Fibroblast of lung (primary cell): ENCODE data around the gene RBMS2. TPM values are rescaled to one million over a fixed set of nuclear protein-coding genes. Genes with fewer than 3 reads are reported as not detected.

Experiments used
- DNase-seq, 2 donors: peaks; one replicate each; pipeline versions ENCODE4 v3.0.0 to v3.0.0-alpha.2; 2010; ENCODE audit warnings: low read depth in 2 of 2
- H2AFZ ChIP-seq: 2 replicates; pipeline ENCODE4 v1.5.1; 2012; ENCODE audit warnings: low read length, control low read depth, inconsistent platforms
- H3K27ac ChIP-seq: 2 replicates; pipeline ENCODE4 v1.5.1; 2011; ENCODE audit warnings: low read length, control low read depth; ENCODE audit not compliant: insufficient read depth
- H3K27me3 ChIP-seq: 2 replicates; pipeline ENCODE4 v1.5.1; 2011; ENCODE audit warnings: mild to moderate bottlenecking, low read length; ENCODE audit not compliant: control insufficient read depth, insufficient read depth
- H3K36me3 ChIP-seq: 2 replicates; pipeline ENCODE4 v1.5.1; 2011; ENCODE audit warnings: low read length; ENCODE audit not compliant: control insufficient read depth, insufficient read depth
- H3K4me1 ChIP-seq: 2 replicates; pipeline ENCODE4 v1.5.1; 2011; ENCODE audit warnings: low read length; ENCODE audit not compliant: control insufficient read depth, insufficient read depth; ENCODE audit errors: extremely low read depth
- H3K4me2 ChIP-seq: 2 replicates; pipeline ENCODE4 v1.5.1; 2011; ENCODE audit warnings: low read length, control low read depth; ENCODE audit not compliant: insufficient read depth; ENCODE audit errors: extremely low read depth
- H3K4me3 ChIP-seq, 4 experiments: fragments of 200-600 bp in 1 of 4; sonication (generic) in 1 of 4; replicated peaks in 1 of 4; 2 replicates each; pipeline ENCODE4 v1.5.1; 2011 to 2016; ENCODE audit warnings: low read length in 4 of 4, low read depth in 3 of 4, mild to moderate bottlenecking in 3 of 4, control low read depth in 2 of 4, inconsistent platforms in 1 of 4, mixed read lengths in 1 of 4; ENCODE audit not compliant: insufficient read depth in 1 of 4; ENCODE audit errors: control extremely low read depth in 1 of 4
- H3K79me2 ChIP-seq: 2 replicates; pipeline ENCODE4 v1.5.1; 2012; ENCODE audit warnings: mild to moderate bottlenecking, low read length, inconsistent platforms; ENCODE audit not compliant: control insufficient read depth, insufficient read depth
- H3K9ac ChIP-seq: 2 replicates; pipeline ENCODE4 v1.5.1; 2011; ENCODE audit warnings: mild to moderate bottlenecking, low read length, control low read depth; ENCODE audit not compliant: insufficient read depth
- H3K9me3 ChIP-seq: 2 replicates; pipeline ENCODE4 v1.5.1; 2012; ENCODE audit warnings: low read depth, low read length; ENCODE audit not compliant: control insufficient read depth, insufficient read depth
- H4K20me1 ChIP-seq: 2 replicates; pipeline ENCODE4 v1.5.1; 2011; ENCODE audit warnings: low read length; ENCODE audit not compliant: control insufficient read depth, insufficient read depth; ENCODE audit errors: extremely low read depth
- CTCF ChIP-seq, 2 donors: IDR thresholded peaks in 1 of 2; conservative IDR thresholded peaks in 1 of 2; 1 replicate in 1 of 2; 2 replicates in 1 of 2; pipeline ENCODE4 v1.5.1; 2011 to 2012; ENCODE audit warnings: low read length in 2 of 2, control low read depth in 1 of 2, inconsistent platforms in 1 of 2, low read depth in 1 of 2, mild to moderate bottlenecking in 1 of 2
- EZH2 ChIP-seq: IDR thresholded peaks from 2 replicates; pipeline ENCODE4 v1.5.1; 2012; ENCODE audit warnings: low read length, control low read depth, mild to moderate bottlenecking; ENCODE audit errors: missing control alignments
- polyA plus RNA-seq, 2 donors: library from polyadenylated mRNA; depleted of rRNA in 1 of 2; stranded (reverse) in 1 of 2; unstranded in 1 of 2; fragments of >200 nt; gene quantifications; 2 replicates each; pipeline ENCODE4 v1.2.1, GENCODE V29; 2011 to 2012; ENCODE audit warnings: missing spikeins in 1 of 2
- total RNA-seq: library from RNA; depleted of rRNA; stranded (reverse); fragments of >200 nt; gene quantifications from 2 replicates; pipeline ENCODE4 v1.2.1, GENCODE V29; 2014

RBMS2 gene
- total and polyA plus RNA-seq, 2 donors (not counting 1 experiment from before 2014, with no cell fraction given) = 23.1 to 66.9 TPM

- Histone ChIP-seq H3K27me3 (no peaks in the 10 kb centered on the region), H3K9ac (no peak overlapping the region), H3K4me2 (no peak overlapping the region), H4K20me1 (no peaks in the 10 kb centered on the region), H3K4me1 (no peaks in the 10 kb centered on the region), H3K27ac (peak overlapping the region; percentile 68), H3K36me3 (peaks cover 20% of the 10 kb centered on the region), H3K79me2 (no peaks in the 10 kb centered on the region), H3K4me3 (no peak overlapping the region), H3K9me3 (no peaks in the 10 kb centered on the region), H2AFZ (no peak overlapping the region)
- TF ChIP-seq CTCF (conservative IDR thresholded peaks at IDR 0.05 in 1 of 2, IDR thresholded peaks at IDR 0.05 in 1 of 2; ENCODE audit: low read depth in 1 of 2, low read length in 2 of 2) = peak; percentile 88 to 94
- TF ChIP-seq EZH2 = no peak
- DNase-seq = peak; percentile 72 to 73
Measured at GRCh38 chr12:56593909-56594621, 72.4 kb downstream of the RBMS2 start.

GRCh38 chr12:56596815-56597214 is 75.2 kb downstream of the RBMS2 start:
- Histone ChIP-seq H3K4me1 (no peaks in the 10 kb centered on the region), H3K27ac (no peak overlapping the region), H3K4me3 (no peak overlapping the region), H3K36me3 (peaks cover 41% of the 10 kb centered on the region), H3K9me3 (no peaks in the 10 kb centered on the region), H2AFZ (no peak overlapping the region), H3K4me2 (no peak overlapping the region), H3K9ac (no peak overlapping the region), H3K79me2 (no peaks in the 10 kb centered on the region), H4K20me1 (no peaks in the 10 kb centered on the region), H3K27me3 (no peaks in the 10 kb centered on the region)
- DNase-seq = no peak
- TF ChIP-seq EZH2 (no peak), CTCF (conservative IDR thresholded peaks at IDR 0.05 in 1 of 2, IDR thresholded peaks at IDR 0.05 in 1 of 2; ENCODE audit: low read depth in 1 of 2, low read length in 2 of 2) (no peak)

- Histone ChIP-seq H3K4me2 (no peak overlapping the region), H2AFZ (no peak overlapping the region), H3K36me3 (peaks cover 46% of the 10 kb centered on the region), H3K27me3 (no peaks in the 10 kb centered on the region), H3K27ac (no peak overlapping the region), H4K20me1 (no peaks in the 10 kb centered on the region), H3K4me1 (no peaks in the 10 kb centered on the region), H3K9me3 (no peaks in the 10 kb centered on the region), H3K9ac (no peak overlapping the region), H3K4me3 (no peak overlapping the region), H3K79me2 (no peaks in the 10 kb centered on the region)
- TF ChIP-seq EZH2 (no peak), CTCF (conservative IDR thresholded peaks at IDR 0.05 in 1 of 2, IDR thresholded peaks at IDR 0.05 in 1 of 2; ENCODE audit: low read depth in 1 of 2, low read length in 2 of 2) (no peak)
- no peak for DNase-seq
Measured at GRCh38 chr12:56599041-56599440, 77.4 kb downstream of the RBMS2 start.
